Panc1 (cell line): ENCODE results near the gene SLC9C1. TPM values are rescaled to one million over a fixed set of nuclear protein-coding genes. Genes with fewer than 3 reads are reported as not detected.

Experiments used
- ATAC-seq: fragments of 200-7000 bp; cut with Tn5 transposase; 2 replicates; pipeline ENCODE4 v1.9.1; 2020; ENCODE audit warnings: mild to moderate bottlenecking, moderate library complexity
- BruUV-seq: library from RNA; stranded (reverse); fragments of 400-500 nt; replicated peaks from 2 replicates; lab custom pipeline; 2021; lab: Mats Ljungman, UMichigan
- CTCF ChIA-PET: fragments of 300-600 bp; sonication (Branson Sonifier 250); formaldehyde crosslinking; loops from one replicate; lab custom pipeline; 2022; ENCODE audit warnings: antibody characterized with exemption; lab: Charles Lee
- POLR2A ChIA-PET: fragments of 300-600 bp; sonication (Branson Sonifier 250); formaldehyde crosslinking; loops from one replicate; lab custom pipeline; 2022; ENCODE audit warnings: antibody characterized with exemption; lab: Charles Lee
- DNase-seq: peaks from one replicate; pipeline ENCODE4 v3.0.0-alpha.2; 2010; ENCODE audit warnings: low read depth, low spot score
- H3K27ac ChIP-seq: 2 replicates; pipeline ENCODE4 v1.5.1; 2011; ENCODE audit warnings: mild to moderate bottlenecking, low read length, inconsistent platforms
- H3K27me3 ChIP-seq: fragments of 200-500 bp; sonication (Bioruptor generic); 2 replicates; pipeline ENCODE4 v1.6.0; 2014; ENCODE audit warnings: low read length, inconsistent platforms; ENCODE audit not compliant: control insufficient read depth, insufficient read depth
- H3K36me3 ChIP-seq: fragments of 200-500 bp; sonication (Bioruptor generic); 2 replicates; pipeline ENCODE4 v1.5.1; 2014; ENCODE audit warnings: inconsistent platforms, mild to moderate bottlenecking, low read length, moderate library complexity; ENCODE audit not compliant: control insufficient read depth, insufficient read depth
- H3K4me1 ChIP-seq: 2 replicates; pipeline ENCODE4 v1.5.1; 2011; ENCODE audit warnings: inconsistent platforms, mild to moderate bottlenecking, low read length, moderate library complexity; ENCODE audit not compliant: control insufficient read depth, insufficient read depth
- H3K4me3 ChIP-seq, 2 experiments: 2 replicates each; pipeline ENCODE4 v1.5.1; 2011 to 2012; ENCODE audit warnings: low read depth in 2 of 2, low read length in 2 of 2, mild to moderate bottlenecking in 2 of 2, inconsistent platforms in 1 of 2, moderate library complexity in 1 of 2
- H3K9me3 ChIP-seq: fragments of 200-500 bp; sonication (Bioruptor generic); 2 replicates; pipeline ENCODE4 v1.5.1; 2014; ENCODE audit warnings: low read depth, mild to moderate bottlenecking, inconsistent platforms, low read length, moderate library complexity; ENCODE audit not compliant: control insufficient read depth, insufficient read depth
- CTCF ChIP-seq: fragments of 450-650 bp; IDR thresholded peaks from 2 replicates; pipeline ENCODE4 v1.5.1; 2017; ENCODE audit warnings: mild to moderate bottlenecking
- POLR2AphosphoS5 ChIP-seq: IDR thresholded peaks from 2 replicates; pipeline ENCODE4 v1.6.1; 2012; ENCODE audit warnings: mild to moderate bottlenecking, low read depth, low read length, moderate library complexity
- REST ChIP-seq, 2 experiments: IDR thresholded peaks; 2 replicates each; pipeline ENCODE4 v1.6.1; 2011 to 2012; ENCODE audit warnings: low read depth in 2 of 2, control low read depth in 1 of 2, low read length in 1 of 2, mild to moderate bottlenecking in 1 of 2, moderate library complexity in 1 of 2; ENCODE audit not compliant: insufficient read depth in 1 of 2
- SIN3A ChIP-seq: IDR thresholded peaks from 2 replicates; pipeline ENCODE4 v1.6.1; 2012; ENCODE audit warnings: low read depth, mild to moderate bottlenecking, low read length, moderate library complexity, borderline replicate concordance; ENCODE audit not compliant: insufficient read depth
- TCF7L2 ChIP-seq: IDR thresholded peaks from 2 replicates; pipeline ENCODE4 v1.6.1; 2011; ENCODE audit warnings: mild to moderate bottlenecking, low read depth, low read length, inconsistent platforms
- in situ Hi-C: cut with HindIII; loops from 2 replicates; pipeline ENCODE4 v1.10.0; 2016; ENCODE audit warnings: low sequenced_read_pairs, low pct_unique_long_range_greater_than_20kb
- intact Hi-C: fragments of 100-400 bp; cut with micrococcal nuclease; formaldehyde crosslinking; loops from one replicate; pipeline ENCODE4 v1.10.0; 2022; ENCODE audit not compliant: unreplicated experiment
- total RNA-seq: library from RNA; stranded (reverse); gene quantifications from one replicate; pipeline ENCODE4 v1.2.1, GENCODE V29; 2021; ENCODE audit not compliant: unreplicated experiment

The SLC9C1 gene
- total RNA-seq, 1 experiment from 2014 or later = not detected

- intact Hi-C loops = no loop called here
These were observed 200.9 kb downstream of the SLC9C1 start for GRCh38 chr3:112093180-112093522.

GRCh38 chr3:112092496-112093179, 201.4 kb downstream of the SLC9C1 start:
- TF ChIP-seq CTCF (no peak), POLR2AphosphoS5 (no peak), REST (IDR thresholded peaks at IDR 0.05; ENCODE audit: insufficient read depth in 1 of 2, low read depth in 2 of 2, low read length in 1 of 2) (no peak), TCF7L2 (no peak), SIN3A (no peak)
- no peaks in the 10 kb centered on the region for H3K9me3 ChIP-seq
- H3K27me3 ChIP-seq = no peaks in the 10 kb centered on the region
- no peak for DNase-seq
- H3K36me3 ChIP-seq = no peaks in the 10 kb centered on the region
- peak overlapping the region; percentile 64 for H3K27ac ChIP-seq
- no TSS peak for BruUV-seq
- POLR2A ChIA-PET = no interaction called here
- ATAC-seq = peak; percentile 20; the same call in 1 of the 2 replicates
- peak overlapping the region in 1 of 2 experiments; percentile 19; a peak in 1 of 4 replicates for H3K4me3 ChIP-seq
- CTCF ChIA-PET = no interaction called here
- intact Hi-C loops = no loop called here
- in situ Hi-C loops = no loop called here
- peaks cover 67% of the 10 kb centered on the region for H3K4me1 ChIP-seq

More at GRCh38 chr3:112093180-112093522, 200.9 kb downstream of the SLC9C1 start:
- POLR2A ChIA-PET = no interaction called here
- in situ Hi-C loops = no loop called here
- CTCF ChIA-PET = interaction anchor here (0.6 kb wide), 1 partner anchor 58 kb away, joined by 3 read pairs; no protein-coding TSS in a partner anchor
- TF ChIP-seq CTCF = no peak
- no peak for TF ChIP-seq POLR2AphosphoS5
- no peak for TF ChIP-seq TCF7L2
- no peak for TF ChIP-seq SIN3A
- no peak for TF ChIP-seq REST (IDR thresholded peaks at IDR 0.05; ENCODE audit: insufficient read depth in 1 of 2, low read depth in 2 of 2, low read length in 1 of 2)
- no peaks in the 10 kb centered on the region for H3K36me3 ChIP-seq
- peak overlapping the region; percentile 64 for H3K27ac ChIP-seq
- BruUV-seq = no TSS peak
- no peak for DNase-seq
- no peaks in the 10 kb centered on the region for H3K27me3 ChIP-seq
- H3K9me3 ChIP-seq = no peaks in the 10 kb centered on the region
- peaks cover 67% of the 10 kb centered on the region for H3K4me1 ChIP-seq
- ATAC-seq = no peak
- no peak overlapping the region for H3K4me3 ChIP-seq
